IgD-negative memory B cell (primary cell): ENCODE results near the gene LAD1. TPM values are rescaled to one million over a fixed set of nuclear protein-coding genes. Genes with fewer than 3 reads are reported as not detected.

Experiments
- H3K27ac Mint-ChIP-seq, 3 donors: one replicate each; pipeline ENCODE4 v1.8.0; 2020 to 2022; ENCODE audit warnings: mild to moderate bottlenecking in 3 of 3, mixed read lengths in 3 of 3, moderate library complexity in 1 of 3
- H3K27me3 Mint-ChIP-seq: one replicate; pipeline ENCODE4 v1.8.0; 2021; ENCODE audit warnings: mixed read lengths
- H3K36me3 Mint-ChIP-seq: one replicate; pipeline ENCODE4 v1.8.0; 2020; ENCODE audit warnings: mild to moderate bottlenecking, mixed read lengths
- H3K4me1 Mint-ChIP-seq, 3 donors: one replicate each; pipeline ENCODE4 v1.8.0; 2020 to 2022; ENCODE audit warnings: mixed read lengths in 3 of 3, mild to moderate bottlenecking in 1 of 3
- H3K4me3 Mint-ChIP-seq, 4 donors: one replicate each; pipeline ENCODE4 v1.8.0; 2020 to 2022; ENCODE audit warnings: mild to moderate bottlenecking in 4 of 4, mixed read lengths in 4 of 4, moderate library complexity in 3 of 4
- H3K9me3 Mint-ChIP-seq, 3 donors: one replicate each; pipeline ENCODE4 v1.8.0; 2020 to 2021; ENCODE audit warnings: mixed read lengths in 3 of 3, mild to moderate bottlenecking in 1 of 3
- polyA plus RNA-seq: library from polyadenylated mRNA; unstranded; fragments of 300-500 nt; fragmentation: Illumina TruSeq; gene quantifications from one replicate; pipeline ENCODE4 v1.2.3, GENCODE V29; 2021

The LAD1 gene
- polyA plus RNA-seq, 1 donor from 2014 or later: not detected

- Mint-ChIP-seq H3K9me3 (no peaks in the 10 kb centered on the region), H3K4me3 (no peak overlapping the region), H3K36me3 (no peaks in the 10 kb centered on the region), H3K27ac (no peak overlapping the region), H3K27me3 (peaks cover 8% of the 10 kb centered on the region), H3K4me1 (peaks cover 0 to 1% (median 0%) of the 10 kb centered on the region in 3 donors)
These were observed 7.9 kb downstream of the LAD1 start for GRCh38 chr1:201391225-201391624.

- H3K9me3 Mint-ChIP-seq: no peaks in the 10 kb centered on the region
- no peaks in the 10 kb centered on the region for H3K36me3 Mint-ChIP-seq
- H3K4me1 Mint-ChIP-seq: peaks cover 0 to 1% (median 0%) of the 10 kb centered on the region in 3 donors
- H3K4me3 Mint-ChIP-seq: no peak overlapping the region
- H3K27ac Mint-ChIP-seq: no peak overlapping the region
- peaks cover 12% of the 10 kb centered on the region for H3K27me3 Mint-ChIP-seq
These were observed 10.1 kb downstream of the LAD1 start for GRCh38 chr1:201389051-201389450.

- no peak overlapping the region for H3K27ac Mint-ChIP-seq
- peaks cover 12% of the 10 kb centered on the region for H3K27me3 Mint-ChIP-seq
- H3K4me1 Mint-ChIP-seq: peaks cover 0 to 1% (median 0%) of the 10 kb centered on the region in 3 donors
- no peaks in the 10 kb centered on the region for H3K36me3 Mint-ChIP-seq
- H3K4me3 Mint-ChIP-seq: no peak overlapping the region
- no peaks in the 10 kb centered on the region for H3K9me3 Mint-ChIP-seq
These were observed 12.9 kb downstream of the LAD1 start for GRCh38 chr1:201386208-201386607.

- no peak overlapping the region for H3K4me3 Mint-ChIP-seq
- H3K9me3 Mint-ChIP-seq: peaks cover 0 to 2% (median 0%) of the 10 kb centered on the region in 3 donors
- peaks cover 12% of the 10 kb centered on the region for H3K27me3 Mint-ChIP-seq
- H3K27ac Mint-ChIP-seq: no peak overlapping the region
- H3K36me3 Mint-ChIP-seq: no peaks in the 10 kb centered on the region
- no peaks in the 10 kb centered on the region for H3K4me1 Mint-ChIP-seq
These were observed 13.7 kb downstream of the LAD1 start for GRCh38 chr1:201385299-201385891.

GRCh38 chr1:201384406-201384782 is 14.7 kb downstream of the LAD1 start:
- Mint-ChIP-seq H3K27ac (no peak overlapping the region), H3K4me1 (no peaks in the 10 kb centered on the region), H3K27me3 (peaks cover 12% of the 10 kb centered on the region), H3K36me3 (no peaks in the 10 kb centered on the region), H3K9me3 (peaks cover 0 to 2% (median 0%) of the 10 kb centered on the region in 3 donors), H3K4me3 (no peak overlapping the region)

DNA sequence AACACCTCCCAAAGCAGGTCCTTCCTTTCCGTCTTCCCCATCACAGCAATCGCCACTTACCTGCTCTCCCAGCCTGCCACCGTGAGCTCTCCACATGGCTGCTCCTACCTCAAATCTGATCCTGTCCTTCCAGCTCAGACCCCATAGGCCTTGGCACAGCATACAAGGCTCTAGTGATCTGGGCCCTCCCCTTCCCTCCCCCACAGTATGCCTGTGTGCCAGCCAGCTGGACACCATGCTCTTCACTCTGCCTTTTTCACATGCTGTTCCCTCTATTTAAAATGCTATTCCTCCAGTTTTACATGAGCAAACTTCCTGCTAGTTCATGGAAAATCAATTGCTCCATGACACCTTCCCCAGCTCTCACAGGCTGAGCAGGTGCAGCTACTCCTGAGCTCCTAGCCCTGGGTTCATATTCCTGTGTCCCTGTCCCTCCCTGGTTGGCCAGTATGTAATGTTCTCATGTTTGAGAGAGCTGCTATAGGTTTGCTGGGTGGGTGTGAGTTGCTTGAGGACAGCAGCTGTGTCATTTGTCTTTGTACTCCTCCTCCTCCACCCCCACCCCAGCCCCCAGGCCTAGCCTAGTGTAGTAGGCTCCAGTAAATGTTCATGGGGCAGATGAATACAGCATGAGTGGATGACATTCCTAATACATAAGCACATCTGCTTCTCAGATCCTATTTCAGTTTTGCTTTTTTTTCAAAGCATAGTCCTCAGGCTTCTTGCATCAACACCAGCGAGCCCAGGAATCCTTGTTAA is 15.3 kb downstream of the LAD1 start:
- no peak overlapping the region for H3K4me3 Mint-ChIP-seq
- peaks cover 12% of the 10 kb centered on the region for H3K27me3 Mint-ChIP-seq
- H3K4me1 Mint-ChIP-seq: no peaks in the 10 kb centered on the region
- no peak overlapping the region for H3K27ac Mint-ChIP-seq
- peaks cover 0 to 2% (median 0%) of the 10 kb centered on the region in 3 donors for H3K9me3 Mint-ChIP-seq
- H3K36me3 Mint-ChIP-seq: no peaks in the 10 kb centered on the region

GRCh38 chr1:201381130-201381529 is 18.0 kb downstream of the LAD1 start:
- Mint-ChIP-seq H3K9me3 (peaks cover 0 to 2% (median 0%) of the 10 kb centered on the region in 3 donors), H3K27me3 (peaks cover 7% of the 10 kb centered on the region), H3K4me3 (no peak overlapping the region), H3K27ac (no peak overlapping the region), H3K36me3 (peaks cover 1% of the 10 kb centered on the region), H3K4me1 (no peaks in the 10 kb centered on the region)

- peaks cover 1% of the 10 kb centered on the region for H3K36me3 Mint-ChIP-seq
- peaks cover 0 to 2% (median 0%) of the 10 kb centered on the region in 3 donors for H3K9me3 Mint-ChIP-seq
- H3K4me1 Mint-ChIP-seq: no peaks in the 10 kb centered on the region
- peaks cover 10% of the 10 kb centered on the region for H3K27me3 Mint-ChIP-seq
- no peak overlapping the region for H3K27ac Mint-ChIP-seq
- H3K4me3 Mint-ChIP-seq: no peak overlapping the region
These were observed 19.3 kb downstream of the LAD1 start for GRCh38 chr1:201379733-201380242.

- peaks cover 0 to 2% (median 0%) of the 10 kb centered on the region in 3 donors for H3K9me3 Mint-ChIP-seq
- no peaks in the 10 kb centered on the region for H3K4me1 Mint-ChIP-seq
- H3K27ac Mint-ChIP-seq: no peak overlapping the region
- H3K27me3 Mint-ChIP-seq: peaks cover 10% of the 10 kb centered on the region
- H3K4me3 Mint-ChIP-seq: no peak overlapping the region
- peaks cover 1% of the 10 kb centered on the region for H3K36me3 Mint-ChIP-seq
These were observed 20.3 kb downstream of the LAD1 start for GRCh38 chr1:201378804-201379203.

DNA sequence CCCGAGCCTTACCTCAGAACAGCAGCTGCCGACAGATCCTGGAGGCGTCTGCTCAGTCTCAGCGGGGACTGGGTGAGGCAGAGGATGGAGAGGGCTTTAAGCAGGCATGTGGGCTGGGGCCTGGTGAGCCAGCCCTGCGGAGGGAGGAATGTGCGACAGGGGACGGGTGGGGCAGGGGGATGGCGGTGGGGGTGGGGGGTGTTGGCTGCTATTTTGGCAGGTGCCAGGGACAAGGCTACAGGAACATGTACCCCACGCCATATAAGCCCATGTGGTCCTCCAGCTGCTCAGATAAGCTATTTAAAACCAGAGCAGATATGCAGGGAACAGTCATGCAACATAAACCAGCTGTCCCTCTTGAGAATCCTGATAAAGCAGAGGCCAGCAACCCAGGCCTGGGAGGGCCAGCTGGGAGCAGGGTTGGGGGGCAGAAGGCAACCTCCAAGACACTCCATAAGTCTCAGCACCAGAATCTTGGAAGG is 21.5 kb downstream of the LAD1 start, which contains the start of gene TNNT2:
TNNT2 (minus strand) TSS at position 70 of the 482 bp plus-strand sequence. CDS start 4,426 bp downstream, outside the sequence.
- peaks cover 0 to 2% (median 0%) of the 10 kb centered on the region in 3 donors for H3K9me3 Mint-ChIP-seq
- H3K4me3 Mint-ChIP-seq: no peak within 1 kb of the TSS
- H3K4me1 Mint-ChIP-seq: no peaks in the 10 kb centered on the region
- peaks cover 1% of the 10 kb centered on the region for H3K36me3 Mint-ChIP-seq
- H3K27ac Mint-ChIP-seq: peak within 1 kb of the TSS in 1 of 3 donors; percentile 6
- H3K27me3 Mint-ChIP-seq: peaks cover 18% of the 10 kb centered on the region

DNA sequence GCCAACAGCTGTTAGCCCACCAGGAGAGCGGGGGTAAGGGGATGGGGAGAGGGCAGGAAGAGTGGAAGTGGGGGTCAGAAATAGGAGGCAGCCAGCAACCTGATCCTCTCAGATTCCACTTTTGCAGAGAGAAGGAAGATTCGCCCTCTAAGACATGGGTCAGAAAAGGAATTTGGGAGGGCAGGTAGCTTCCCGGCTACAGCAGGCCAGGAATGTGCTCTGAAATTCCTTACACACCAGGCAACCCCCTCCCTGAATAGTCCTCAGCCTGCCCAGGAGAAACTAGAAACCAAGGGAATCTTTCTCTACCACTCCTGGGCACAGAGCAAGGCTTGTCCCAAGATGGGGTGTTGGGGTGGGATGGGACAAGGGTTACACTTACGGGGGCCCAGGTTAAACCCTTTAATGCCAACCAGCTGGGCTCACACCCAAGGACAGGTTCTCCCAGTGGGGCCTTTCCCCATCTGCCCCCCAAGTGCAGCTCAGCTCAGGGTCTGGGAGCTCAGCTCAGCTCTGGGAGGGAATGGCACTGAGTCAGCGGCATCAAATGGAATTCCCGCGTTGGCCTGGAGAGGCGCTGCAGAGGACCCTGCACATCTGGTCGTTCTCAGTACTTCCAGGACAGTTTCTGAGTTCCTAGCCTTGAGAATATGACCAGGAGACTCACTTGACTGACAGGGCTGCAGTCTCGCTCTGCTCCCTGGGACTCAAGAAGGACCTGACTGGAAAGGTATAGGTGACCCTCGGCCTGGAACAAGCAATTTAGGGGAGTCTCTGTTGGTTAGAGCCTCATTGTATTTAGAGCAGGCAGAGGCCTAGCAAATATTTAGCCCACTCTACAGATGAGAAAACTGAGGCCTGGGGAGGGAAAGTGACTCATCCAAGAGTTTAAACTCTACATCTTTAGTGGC is 22.4 kb downstream of the LAD1 start:
- Mint-ChIP-seq H3K27me3 (peaks cover 21% of the 10 kb centered on the region), H3K27ac (peak overlapping the region in 1 of 3 donors; percentile 6), H3K36me3 (peaks cover 1% of the 10 kb centered on the region), H3K9me3 (peaks cover 0 to 2% (median 0%) of the 10 kb centered on the region in 3 donors), H3K4me3 (no peak overlapping the region), H3K4me1 (no peaks in the 10 kb centered on the region)

DNA sequence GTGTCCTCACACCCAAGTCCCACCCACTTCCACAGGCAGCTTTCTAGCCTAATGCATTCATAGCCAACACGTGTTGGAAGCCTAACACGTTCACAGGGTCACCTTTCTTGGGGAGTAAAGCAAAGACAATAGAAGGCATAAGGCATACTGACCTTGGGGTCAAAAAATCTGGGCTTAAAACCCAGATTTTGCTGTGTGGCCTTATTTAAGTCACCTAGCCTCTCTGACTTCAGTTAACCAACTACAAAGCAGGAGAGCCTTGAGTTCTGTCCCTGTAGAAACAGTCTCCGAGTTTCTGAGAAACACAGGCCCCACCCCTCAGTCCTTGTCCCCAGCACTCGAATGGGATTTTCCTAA is 23.0 kb downstream of the LAD1 start:
- no peak overlapping the region for H3K27ac Mint-ChIP-seq

DNA sequence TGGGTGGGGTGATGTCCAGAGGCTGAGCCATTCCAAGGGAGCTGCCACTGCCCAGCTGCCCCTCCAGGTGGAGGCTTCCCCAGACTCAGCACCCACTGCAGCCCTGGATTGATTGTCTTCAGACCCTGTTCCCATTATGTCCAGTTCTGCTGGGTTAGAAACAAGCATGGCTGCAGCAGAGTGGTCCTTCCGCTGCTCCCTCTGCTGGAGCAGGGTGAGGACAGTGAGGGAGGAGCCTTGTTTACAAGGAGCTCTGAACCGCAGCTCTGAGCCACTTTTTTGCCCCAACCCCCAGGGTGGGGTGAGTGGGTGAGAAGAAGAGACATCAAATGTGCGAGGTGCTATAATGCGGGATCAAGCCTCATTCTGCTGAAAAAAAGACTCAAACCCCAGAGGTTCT is 24.0 kb downstream of the LAD1 start:
- H3K36me3 Mint-ChIP-seq: peaks cover 1% of the 10 kb centered on the region
- no peak overlapping the region for H3K4me3 Mint-ChIP-seq
- H3K9me3 Mint-ChIP-seq: no peaks in the 10 kb centered on the region
- peaks cover 25% of the 10 kb centered on the region for H3K27me3 Mint-ChIP-seq
- no peaks in the 10 kb centered on the region for H3K4me1 Mint-ChIP-seq
- H3K27ac Mint-ChIP-seq: no peak overlapping the region

More for the DNA sequence above, 23.0 kb downstream of the LAD1 start:
- H3K27me3 Mint-ChIP-seq: peaks cover 22% of the 10 kb centered on the region
- no peaks in the 10 kb centered on the region for H3K4me1 Mint-ChIP-seq
- peaks cover 1% of the 10 kb centered on the region for H3K36me3 Mint-ChIP-seq
- H3K9me3 Mint-ChIP-seq: peaks cover 0 to under 1% (median 0%) of the 10 kb centered on the region in 3 donors
- H3K4me3 Mint-ChIP-seq: no peak overlapping the region

DNA sequence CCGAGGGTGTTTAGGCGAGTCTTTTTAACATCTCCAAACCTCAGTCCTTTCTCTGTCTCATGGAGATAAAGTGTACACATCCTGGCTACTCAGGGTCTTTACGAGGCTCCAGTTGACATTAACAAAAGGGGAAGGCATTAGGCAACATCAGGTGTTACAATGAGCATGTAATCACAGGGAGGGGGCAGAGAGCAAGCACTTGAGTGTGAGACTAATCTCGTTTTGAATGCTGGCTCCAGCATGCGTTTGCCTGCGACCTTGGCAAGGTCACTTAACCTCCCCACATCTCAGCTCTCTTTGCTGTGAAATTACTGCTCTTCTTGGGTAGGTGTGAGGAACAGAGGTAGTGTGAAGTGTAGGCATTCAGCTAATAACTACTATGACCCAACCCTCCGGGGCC is 24.8 kb downstream of the LAD1 start:
- Mint-ChIP-seq H3K9me3 (no peaks in the 10 kb centered on the region), H3K4me1 (no peaks in the 10 kb centered on the region), H3K4me3 (no peak overlapping the region), H3K27ac (no peak overlapping the region), H3K27me3 (peaks cover 25% of the 10 kb centered on the region), H3K36me3 (peaks cover 1% of the 10 kb centered on the region)

DNA sequence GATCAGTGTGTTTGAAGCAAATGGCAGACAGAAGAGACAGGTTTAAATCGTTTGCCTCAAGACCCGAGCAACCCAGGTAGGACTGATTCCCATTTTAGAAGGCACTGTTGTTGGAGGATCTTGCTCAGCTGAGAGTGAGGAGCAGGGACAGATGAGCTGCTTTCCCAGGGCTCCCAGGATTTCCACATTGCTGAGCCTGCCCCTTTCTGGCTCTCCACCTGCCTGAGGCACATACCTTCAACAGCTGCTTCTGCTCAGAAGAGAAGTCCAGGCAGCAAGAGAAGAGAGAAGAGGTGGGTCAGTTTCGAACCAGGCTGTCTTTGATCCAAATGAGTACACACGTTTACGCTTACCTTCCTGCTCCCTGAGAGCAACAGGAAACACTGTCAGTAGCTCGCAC is 27.3 kb downstream of the LAD1 start:
- Mint-ChIP-seq H3K9me3 (no peaks in the 10 kb centered on the region), H3K4me1 (no peaks in the 10 kb centered on the region), H3K27ac (no peak overlapping the region), H3K27me3 (peaks cover 26% of the 10 kb centered on the region), H3K36me3 (no peaks in the 10 kb centered on the region), H3K4me3 (no peak overlapping the region)
